ENCODE data around the gene DLG2. TPM values are rescaled to one million over a fixed set of nuclear protein-coding genes. Genes with fewer than 3 reads are reported as not detected.

Gene DLG2
- total and polyA plus RNA-seq, 2 of the 4 experiments (the other 2 are of a cell fraction): 0.31 to 0.36 TPM

GRCh38 chr11:84552791-84553190 lies 1074.4 kb downstream of the DLG2 start (continued):
- TF ChIP-seq POLR2A (IDR thresholded peaks at IDR 0.05; ENCODE audit: low read depth, low read length) (no peak), RFX5 (IDR thresholded peaks at IDR 0.05; ENCODE audit: low read depth, low read length) (no peak), CHD1 (IDR thresholded peaks at IDR 0.05; ENCODE audit: low read depth, low read length) (no peak)

- H2BK5ac ChIP-seq (ENCODE audit: low read depth, low read length, poor library complexity, severe bottlenecking): no peak overlapping the region
- no peaks in the 10 kb centered on the region for H3K9me1 ChIP-seq (ENCODE audit: insufficient read depth, low read length)
- H3K18ac ChIP-seq (ENCODE audit: low read depth, low read length): no peak overlapping the region
- intact Hi-C loops (cut with micrococcal nuclease) (no loop called here), in situ Hi-C loops (cut with MboI; ENCODE audit: low sequenced_read_pairs) (no loop called here), dilution Hi-C loops (cut with HindIII; ENCODE audit: low sequenced_read_pairs, unreplicated experiment) (no loop called here)
- no peak overlapping the region for H3K9ac ChIP-seq (ENCODE audit: low read depth, low read length)
- no CpG with 5 or more reads among the region's 3 CpGs for WGBS, 2 experiments (ENCODE audit: extremely low coverage in 2 of 2, insufficient read length in 1 of 2)
- H3K27ac ChIP-seq (ENCODE audit: insufficient read depth, low read length): no peak overlapping the region
- H3K4me1 ChIP-seq (ENCODE audit: control insufficient read depth, insufficient read depth, low read length): no peaks in the 10 kb centered on the region
- H3K4me3 ChIP-seq (ENCODE audit: insufficient read depth, low read depth, low read length): no peak overlapping the region
- no peaks in the 10 kb centered on the region for H3K36me3 ChIP-seq (ENCODE audit: control insufficient read depth, insufficient read depth, low read length)
- H3K79me1 ChIP-seq (ENCODE audit: low read depth in 1 of 2, low read length in 2 of 2): no peaks in the 10 kb centered on the region
- no peak for TF ChIP-seq NFE2L2 (IDR thresholded peaks at IDR 0.05; ENCODE audit: low read depth, low read length)
- TF ChIP-seq MXI1 (IDR thresholded peaks at IDR 0.05; ENCODE audit: borderline replicate concordance, low read depth, low read length): no peak
- no peak for TF ChIP-seq MAFK (IDR thresholded peaks at IDR 0.05; ENCODE audit: low read depth, low read length)
- TF ChIP-seq CHD1 (IDR thresholded peaks at IDR 0.05; ENCODE audit: low read depth, low read length): no peak
- TF ChIP-seq RCOR1 (IDR thresholded peaks at IDR 0.05; ENCODE audit: insufficient replicate concordance, low read length): no peak
- H2AK5ac ChIP-seq (ENCODE audit: low read depth, low read length): no peak overlapping the region
- H2BK120ac ChIP-seq (ENCODE audit: low read depth, low read length): no peak overlapping the region
- no peak overlapping the region for H4K5ac ChIP-seq (ENCODE audit: low read depth, low read length)
- ATAC-seq (ENCODE audit: low read depth) (no peak), DNase-seq (no peak)
- H2AFZ ChIP-seq (replicated peaks; ENCODE audit: low read length, poor library complexity): no peak overlapping the region
- no peak overlapping the region for H4K8ac ChIP-seq (ENCODE audit: low read depth in 2 of 2, low read length in 2 of 2)
- H4K20me1 ChIP-seq (ENCODE audit: insufficient read depth, low read length): no peaks in the 10 kb centered on the region
- H3K56ac ChIP-seq (ENCODE audit: extremely low read depth, insufficient read depth, low read length): no peak overlapping the region
- H3K27me3 ChIP-seq (ENCODE audit: control insufficient read depth, insufficient read depth, low read length): no peaks in the 10 kb centered on the region
- no peak overlapping the region for H2AK9ac ChIP-seq (replicated peaks; ENCODE audit: low read depth, low read length, poor library complexity)
- ChIA-PET CTCF (no interaction called here), POLR2A (ENCODE audit: unreplicated experiment) (no interaction called here)
- H3K9me3 ChIP-seq (ENCODE audit: control insufficient read depth, insufficient read depth, low read length): no peaks in the 10 kb centered on the region
- H2BK20ac ChIP-seq (ENCODE audit: low read depth, low read length): no peak overlapping the region
- no peak overlapping the region for H2BK15ac ChIP-seq (ENCODE audit: low read depth, low read length)
- BruUV-seq (replicated peaks): no TSS peak
- no peak overlapping the region for H4K91ac ChIP-seq (ENCODE audit: insufficient read depth, low read depth, low read length)
- no peak overlapping the region for H3K4me2 ChIP-seq (ENCODE audit: low read depth, low read length)
- H3K23ac ChIP-seq (ENCODE audit: low read depth, low read length): no peak overlapping the region
- H3K14ac ChIP-seq (replicated peaks; ENCODE audit: low read depth, low read length): no peak overlapping the region
- H3K4ac ChIP-seq (ENCODE audit: low read depth, low read length): no peak overlapping the region
These were observed 1077.9 kb downstream of the DLG2 start for GRCh38 chr11:84549217-84549616.

Data from IMR-90 (cell line).